ENCODE data around the gene PROSER3. TPM values are rescaled to one million over a fixed set of nuclear protein-coding genes. Genes with fewer than 3 reads are reported as not detected.
A peak's percentile ranks its signal among the peaks of the same experiment; 100 is the strongest.

Gene PROSER3
- polyA plus RNA-seq, 1 donor: 16.3 TPM

GRCh38 chr19:35780058-35780457, 22.1 kb downstream of the PROSER3 start:
- no peak overlapping the region for H3K4me3 ChIP-seq (ENCODE audit: low read length)
- H3K27me3 ChIP-seq (ENCODE audit: control insufficient read depth, insufficient read depth, low read length): no peaks in the 10 kb centered on the region
- H3K4me1 ChIP-seq (ENCODE audit: control insufficient read depth, insufficient read depth, low read length): peaks cover 17% of the 10 kb centered on the region
- peaks cover 20% of the 10 kb centered on the region for H3K36me3 ChIP-seq (ENCODE audit: control insufficient read depth, insufficient read depth, low read length)
- no peak for DNase-seq
- no CpG with 5 or more reads among the region's 16 CpGs for WGBS (ENCODE audit: insufficient coverage, low lambda C conversion rate)
- no peaks in the 10 kb centered on the region for H3K9me3 ChIP-seq (ENCODE audit: control insufficient read depth, low read depth, low read length)
- H3K27ac ChIP-seq (ENCODE audit: low read length): no peak overlapping the region

DNA sequence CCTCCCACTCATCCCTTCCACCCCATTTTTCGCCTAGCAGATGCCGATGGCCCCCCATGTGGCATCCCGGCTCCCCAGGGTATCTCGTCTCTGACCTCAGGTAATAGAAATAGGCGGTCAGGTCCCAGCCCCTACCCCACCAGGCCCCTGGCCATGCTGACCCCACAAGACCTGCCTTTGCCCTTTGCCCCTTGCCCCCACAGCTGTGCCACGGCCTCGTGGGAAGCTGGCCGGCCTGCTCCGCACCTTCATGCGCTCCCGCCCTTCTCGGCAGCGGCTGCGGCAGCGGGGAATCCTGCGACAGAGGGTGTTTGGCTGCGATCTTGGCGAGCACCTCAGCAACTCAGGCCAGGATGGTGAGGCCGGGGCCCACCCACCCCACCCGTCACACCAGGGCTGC, 22.7 kb downstream of the PROSER3 start:
- no peak for DNase-seq
- H3K36me3 ChIP-seq (ENCODE audit: control insufficient read depth, insufficient read depth, low read length): peaks cover 20% of the 10 kb centered on the region
- H3K4me1 ChIP-seq (ENCODE audit: control insufficient read depth, insufficient read depth, low read length): peaks cover 20% of the 10 kb centered on the region

GRCh38 chr19:35781650-35782049, 23.7 kb downstream of the PROSER3 start:
- Histone ChIP-seq H3K27me3 (ENCODE audit: control insufficient read depth, insufficient read depth, low read length) (no peaks in the 10 kb centered on the region), H3K27ac (ENCODE audit: low read length) (no peak overlapping the region), H3K36me3 (ENCODE audit: control insufficient read depth, insufficient read depth, low read length) (peaks cover 20% of the 10 kb centered on the region), H3K4me3 (ENCODE audit: low read length) (no peak overlapping the region), H3K9me3 (ENCODE audit: control insufficient read depth, low read depth, low read length) (no peaks in the 10 kb centered on the region), H3K4me1 (ENCODE audit: control insufficient read depth, insufficient read depth, low read length) (peaks cover 19% of the 10 kb centered on the region)
- DNase-seq: no peak
- no CpG with 5 or more reads among the region's 9 CpGs for WGBS (ENCODE audit: insufficient coverage, low lambda C conversion rate)

More for the DNA sequence above, 22.7 kb downstream of the PROSER3 start:
- WGBS (ENCODE audit: insufficient coverage, low lambda C conversion rate): no CpG with 5 or more reads among the region's 20 CpGs
- Histone ChIP-seq H3K9me3 (ENCODE audit: control insufficient read depth, low read depth, low read length) (no peaks in the 10 kb centered on the region), H3K4me3 (ENCODE audit: low read length) (no peak overlapping the region), H3K27ac (ENCODE audit: low read length) (no peak overlapping the region), H3K27me3 (ENCODE audit: control insufficient read depth, insufficient read depth, low read length) (no peaks in the 10 kb centered on the region)

DNA sequence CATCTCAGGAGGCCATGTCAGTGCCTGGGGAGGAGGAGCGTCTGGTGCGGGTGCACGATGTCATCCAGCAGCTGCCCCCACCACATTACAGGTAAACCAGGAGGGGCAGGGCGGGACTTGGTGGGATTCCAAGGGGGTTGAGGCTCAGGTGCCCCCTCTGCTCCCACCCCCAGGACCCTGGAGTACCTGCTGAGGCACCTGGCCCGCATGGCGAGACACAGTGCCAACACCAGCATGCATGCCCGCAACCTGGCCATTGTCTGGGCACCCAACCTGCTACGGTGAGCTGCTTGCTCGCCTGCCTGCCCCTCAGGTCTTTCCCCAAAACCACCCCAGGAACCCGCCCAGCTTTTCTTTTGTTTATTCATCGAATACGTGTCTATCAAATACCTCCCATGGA, 24.6 kb downstream of the PROSER3 start:
- no peaks in the 10 kb centered on the region for H3K9me3 ChIP-seq (ENCODE audit: control insufficient read depth, low read depth, low read length)
- no peak overlapping the region for H3K4me3 ChIP-seq (ENCODE audit: low read length)
- no CpG with 5 or more reads among the region's 12 CpGs for WGBS (ENCODE audit: insufficient coverage, low lambda C conversion rate)
- peaks cover 17% of the 10 kb centered on the region for H3K4me1 ChIP-seq (ENCODE audit: control insufficient read depth, insufficient read depth, low read length)
- no peak for DNase-seq
- H3K27ac ChIP-seq (ENCODE audit: low read length): no peak overlapping the region
- H3K27me3 ChIP-seq (ENCODE audit: control insufficient read depth, insufficient read depth, low read length): no peaks in the 10 kb centered on the region
- peaks cover 20% of the 10 kb centered on the region for H3K36me3 ChIP-seq (ENCODE audit: control insufficient read depth, insufficient read depth, low read length)

GRCh38 chr19:35783469-35784434, 25.8 kb downstream of the PROSER3 start:
- Histone ChIP-seq H3K4me1 (ENCODE audit: control insufficient read depth, insufficient read depth, low read length) (peaks cover 17% of the 10 kb centered on the region), H3K27ac (ENCODE audit: low read length) (no peak overlapping the region), H3K9me3 (ENCODE audit: control insufficient read depth, low read depth, low read length) (no peaks in the 10 kb centered on the region), H3K4me3 (ENCODE audit: low read length) (no peak overlapping the region), H3K27me3 (ENCODE audit: control insufficient read depth, insufficient read depth, low read length) (no peaks in the 10 kb centered on the region), H3K36me3 (ENCODE audit: control insufficient read depth, insufficient read depth, low read length) (peaks cover 16% of the 10 kb centered on the region)
- DNase-seq: no peak
- WGBS (ENCODE audit: insufficient coverage, low lambda C conversion rate): no CpG with 5 or more reads among the region's 28 CpGs

- Histone ChIP-seq H3K36me3 (ENCODE audit: control insufficient read depth, insufficient read depth, low read length) (peaks cover 13% of the 10 kb centered on the region), H3K9me3 (ENCODE audit: control insufficient read depth, low read depth, low read length) (no peaks in the 10 kb centered on the region), H3K27ac (ENCODE audit: low read length) (no peak overlapping the region), H3K4me1 (ENCODE audit: control insufficient read depth, insufficient read depth, low read length) (peaks cover 17% of the 10 kb centered on the region), H3K27me3 (ENCODE audit: control insufficient read depth, insufficient read depth, low read length) (no peaks in the 10 kb centered on the region), H3K4me3 (ENCODE audit: low read length) (no peak overlapping the region)
- no CpG with 5 or more reads among the region's 45 CpGs for WGBS (ENCODE audit: insufficient coverage, low lambda C conversion rate)
- no peak for DNase-seq
Observed at GRCh38 chr19:35784503-35785338, 26.7 kb downstream of the PROSER3 start.

DNA sequence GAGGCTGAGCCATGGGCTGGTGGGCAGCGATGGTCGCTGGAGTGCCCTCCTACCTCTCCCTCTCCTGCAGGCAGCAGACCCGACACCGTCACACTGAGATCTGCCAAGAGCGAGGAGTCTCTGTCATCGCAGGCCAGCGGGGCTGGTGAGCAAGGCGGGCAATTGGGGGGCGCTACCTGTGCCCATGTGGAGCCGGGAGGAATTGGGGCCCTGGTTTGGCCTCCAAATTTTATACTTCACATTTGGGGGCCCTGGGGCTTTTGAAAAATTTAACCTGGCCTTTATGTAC, 27.3 kb downstream of the PROSER3 start:
- no peak overlapping the region for H3K4me3 ChIP-seq (ENCODE audit: low read length)
- peaks cover 9% of the 10 kb centered on the region for H3K36me3 ChIP-seq (ENCODE audit: control insufficient read depth, insufficient read depth, low read length)
- no peaks in the 10 kb centered on the region for H3K9me3 ChIP-seq (ENCODE audit: control insufficient read depth, low read depth, low read length)
- H3K27ac ChIP-seq (ENCODE audit: low read length): no peak overlapping the region
- WGBS (ENCODE audit: insufficient coverage, low lambda C conversion rate): no CpG with 5 or more reads among the region's 10 CpGs
- H3K27me3 ChIP-seq (ENCODE audit: control insufficient read depth, insufficient read depth, low read length): no peaks in the 10 kb centered on the region
- H3K4me1 ChIP-seq (ENCODE audit: control insufficient read depth, insufficient read depth, low read length): peaks cover 17% of the 10 kb centered on the region
- no peak for DNase-seq

- Histone ChIP-seq H3K27ac (ENCODE audit: low read length) (no peak overlapping the region), H3K9me3 (ENCODE audit: control insufficient read depth, low read depth, low read length) (no peaks in the 10 kb centered on the region), H3K27me3 (ENCODE audit: control insufficient read depth, insufficient read depth, low read length) (no peaks in the 10 kb centered on the region), H3K36me3 (ENCODE audit: control insufficient read depth, insufficient read depth, low read length) (peaks cover 6% of the 10 kb centered on the region), H3K4me1 (ENCODE audit: control insufficient read depth, insufficient read depth, low read length) (peaks cover 17% of the 10 kb centered on the region), H3K4me3 (ENCODE audit: low read length) (no peak overlapping the region)
- peak; percentile 25 to 73 for DNase-seq
- no CpG with 5 or more reads among the region's 31 CpGs for WGBS (ENCODE audit: insufficient coverage, low lambda C conversion rate)
Observed at GRCh38 chr19:35786299-35787160, 28.6 kb downstream of the PROSER3 start.

DNA sequence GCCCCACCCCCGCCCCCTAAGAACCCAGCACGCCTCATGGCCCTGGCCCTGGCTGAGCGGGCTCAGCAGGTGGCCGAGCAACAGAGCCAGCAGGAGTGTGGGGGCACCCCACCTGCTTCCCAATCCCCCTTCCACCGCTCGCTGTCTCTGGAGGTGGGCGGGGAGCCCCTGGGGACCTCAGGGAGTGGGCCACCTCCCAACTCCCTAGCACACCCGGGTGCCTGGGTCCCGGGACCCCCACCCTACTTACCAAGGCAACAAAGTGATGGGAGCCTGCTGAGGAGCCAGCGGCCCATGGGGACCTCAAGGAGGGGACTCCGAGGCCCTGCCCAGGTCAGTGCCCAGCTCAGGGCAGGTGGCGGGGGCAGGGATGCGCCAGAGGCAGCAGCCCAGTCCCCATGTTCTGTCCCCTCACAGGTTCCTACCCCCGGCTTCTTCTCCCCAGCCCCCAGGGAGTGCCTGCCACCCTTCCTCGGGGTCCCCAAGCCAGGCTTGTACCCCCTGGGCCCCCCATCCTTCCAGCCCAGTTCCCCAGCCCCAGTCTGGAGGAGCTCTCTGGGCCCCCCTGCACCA, 29.3 kb downstream of the PROSER3 start:
- WGBS (ENCODE audit: insufficient coverage, low lambda C conversion rate): no CpG with 5 or more reads among the region's 15 CpGs
- Histone ChIP-seq H3K4me1 (ENCODE audit: control insufficient read depth, insufficient read depth, low read length) (peaks cover 17% of the 10 kb centered on the region), H3K9me3 (ENCODE audit: control insufficient read depth, low read depth, low read length) (no peaks in the 10 kb centered on the region), H3K4me3 (ENCODE audit: low read length) (no peak overlapping the region), H3K27me3 (ENCODE audit: control insufficient read depth, insufficient read depth, low read length) (no peaks in the 10 kb centered on the region), H3K27ac (ENCODE audit: low read length) (no peak overlapping the region), H3K36me3 (ENCODE audit: control insufficient read depth, insufficient read depth, low read length) (peaks cover 4% of the 10 kb centered on the region)
- no peak for DNase-seq

All from large intestine (tissue), 3 donors.